ENCODE results near the gene TMEM95. TPM values are rescaled to one million over a fixed set of nuclear protein-coding genes. Genes with fewer than 3 reads are reported as not detected.

Gene TMEM95
- total and polyA plus RNA-seq, 5 donors from 2014 or later: not detected

- H3K27me3 Mint-ChIP-seq: peaks cover 12% of the 10 kb centered on the region
- no peak for DNase-seq
Measured at GRCh38 chr17:7405350-7406234, 50.6 kb downstream of the TMEM95 start.

GRCh38 chr17:7406235-7406825 is 51.4 kb downstream of the TMEM95 start:
- peaks cover 0 to 32% (median 15%) of the 10 kb centered on the region in 4 donors for H3K4me1 Mint-ChIP-seq
- H3K4me3 Mint-ChIP-seq: peak overlapping the region; percentile 80 to 90 (median 84)
- H3K27me3 Mint-ChIP-seq: peaks cover 12% of the 10 kb centered on the region
- Histone ChIP-seq H3K27me3 (ENCODE audit: control insufficient read depth, insufficient read depth, low read length) (no peaks in the 10 kb centered on the region), H3K36me3 (ENCODE audit: control insufficient read depth, insufficient read depth, low read length) (no peaks in the 10 kb centered on the region), H3K4me1 (ENCODE audit: control insufficient read depth, insufficient read depth, low read length, poor library complexity, severe bottlenecking) (peaks cover 23% of the 10 kb centered on the region), H3K27ac (ENCODE audit: insufficient read depth, low read length, poor library complexity, severe bottlenecking) (no peak overlapping the region), H3K9me3 (ENCODE audit: control insufficient read depth in 2 of 2, low read length in 2 of 2) (no peaks in the 10 kb centered on the region), H3K4me3 (ENCODE audit: low read depth, low read length) (no peak overlapping the region)
- no peak for DNase-seq
- no peaks in the 10 kb centered on the region for H3K36me3 Mint-ChIP-seq
- no peak for ATAC-seq (ENCODE audit: low read depth in 2 of 2)
- no peaks in the 10 kb centered on the region for H3K9me3 Mint-ChIP-seq
- H3K27ac Mint-ChIP-seq: peak overlapping the region in 1 of 3 donors; percentile 54

More at GRCh38 chr17:7405350-7406234, 50.6 kb downstream of the TMEM95 start:
- no peaks in the 10 kb centered on the region for H3K36me3 ChIP-seq (ENCODE audit: control insufficient read depth, insufficient read depth, low read length)
- Mint-ChIP-seq H3K36me3 (no peaks in the 10 kb centered on the region), H3K27ac (peak overlapping the region; percentile 32 to 82 (median 54)), H3K4me3 (peak overlapping the region; percentile 81 to 90 (median 84)), H3K9me3 (no peaks in the 10 kb centered on the region), H3K4me1 (peaks cover 0 to 32% (median 15%) of the 10 kb centered on the region in 4 donors)
- peaks cover 23% of the 10 kb centered on the region for H3K4me1 ChIP-seq (ENCODE audit: control insufficient read depth, insufficient read depth, low read length, poor library complexity, severe bottlenecking)
- no peak for ATAC-seq (ENCODE audit: low read depth in 2 of 2)
- no peaks in the 10 kb centered on the region for H3K9me3 ChIP-seq (ENCODE audit: control insufficient read depth in 2 of 2, low read length in 2 of 2)
- no peak overlapping the region for H3K27ac ChIP-seq (ENCODE audit: insufficient read depth, low read length, poor library complexity, severe bottlenecking)
- no peak overlapping the region for H3K4me3 ChIP-seq (ENCODE audit: low read depth, low read length)
- H3K27me3 ChIP-seq (ENCODE audit: control insufficient read depth, insufficient read depth, low read length): no peaks in the 10 kb centered on the region

Other genes with a start within 250 kb of the TMEM95 start
Only the 30 nearest of the 36 such genes appear.
- gene ASGR1, start 175.8 kb upstream of the TMEM95 start, total RNA-seq: not detected
- gene ASGR1, start 175.8 kb upstream of the TMEM95 start, polyA plus RNA-seq: under 1 TPM in 1 of 4 donors, not detected in 3; 0.24 TPM
- gene DLG4, start 135.3 kb upstream of the TMEM95 start, total RNA-seq: 2.9 TPM
- gene DLG4, start 135.3 kb upstream of the TMEM95 start, polyA plus RNA-seq: under 1 TPM; 0.22 to 0.73 (median 0.42) TPM
- 277 TPM for gene ACADVL, start 135.2 kb upstream of the TMEM95 start, total RNA-seq
- gene ACADVL, start 135.2 kb upstream of the TMEM95 start, polyA plus RNA-seq: 10 to 100 TPM; 73.6 to 92.3 (median 84.9) TPM
- 35.8 TPM for gene DVL2, start 120.6 kb upstream of the TMEM95 start, total RNA-seq
- 10 to 100 TPM; 10.5 to 19.4 (median 15.7) TPM for gene DVL2, start 120.6 kb upstream of the TMEM95 start, polyA plus RNA-seq
- 16.0 TPM for gene PHF23, start 115.7 kb upstream of the TMEM95 start, total RNA-seq
- gene PHF23, start 115.7 kb upstream of the TMEM95 start, polyA plus RNA-seq: 10 to 100 TPM; 17.0 to 24.8 (median 21.2) TPM
- 227 TPM for gene GABARAP, start 112.7 kb upstream of the TMEM95 start, total RNA-seq
- 1,000 to 10,000 TPM in 2 of 4 donors, 100 to 1,000 TPM in 2; 939 to 1,205 (median 986) TPM for gene GABARAP, start 112.7 kb upstream of the TMEM95 start, polyA plus RNA-seq
- 114 TPM for gene CTDNEP1, start 103.4 kb upstream of the TMEM95 start, total RNA-seq
- gene CTDNEP1, start 103.4 kb upstream of the TMEM95 start, polyA plus RNA-seq: 10 to 100 TPM; 33.0 to 40.7 (median 38.8) TPM
- gene ELP5, start 102.9 kb upstream of the TMEM95 start, total RNA-seq: 31.6 TPM
- 10 to 100 TPM; 54.5 to 74.0 (median 59.0) TPM for gene ELP5, start 102.9 kb upstream of the TMEM95 start, polyA plus RNA-seq
- not detected for gene CLDN7, start 92.7 kb upstream of the TMEM95 start, total RNA-seq
- gene CLDN7, start 92.7 kb upstream of the TMEM95 start, polyA plus RNA-seq: 1 to 10 TPM in 2 of 4 donors, under 1 TPM in 2; 0.55 to 2.0 (median 1.3) TPM
- not detected for gene SLC2A4, start 73.4 kb upstream of the TMEM95 start, total RNA-seq
- gene SLC2A4, start 73.4 kb upstream of the TMEM95 start, polyA plus RNA-seq: not detected
- gene YBX2, start 60.5 kb upstream of the TMEM95 start, total RNA-seq: not detected
- gene YBX2, start 60.5 kb upstream of the TMEM95 start, polyA plus RNA-seq: not detected
- 485 TPM for gene EIF5A, start 47.5 kb upstream of the TMEM95 start, total RNA-seq
- gene EIF5A, start 47.5 kb upstream of the TMEM95 start, polyA plus RNA-seq: 100 to 1,000 TPM; 210 to 631 (median 398) TPM
- 129 TPM for gene GPS2, start 39.8 kb upstream of the TMEM95 start, total RNA-seq
- 100 to 1,000 TPM in 2 of 4 donors, 10 to 100 TPM in 2; 79.3 to 107 (median 96.5) TPM for gene GPS2, start 39.8 kb upstream of the TMEM95 start, polyA plus RNA-seq
- 39.5 TPM for gene NEURL4, start 25.8 kb upstream of the TMEM95 start, total RNA-seq
- gene NEURL4, start 25.8 kb upstream of the TMEM95 start, polyA plus RNA-seq: 1 to 10 TPM in 2 of 4 donors, under 1 TPM in 2; 0.27 to 1.2 (median 0.83) TPM
- gene ACAP1, start 18.6 kb upstream of the TMEM95 start, total RNA-seq: 723 TPM
- gene ACAP1, start 18.6 kb upstream of the TMEM95 start, polyA plus RNA-seq: 100 to 1,000 TPM; 194 to 259 (median 213) TPM
- gene KCTD11, start 3.0 kb upstream of the TMEM95 start, total RNA-seq: 1.3 TPM
- gene KCTD11, start 3.0 kb upstream of the TMEM95 start, polyA plus RNA-seq: 1 to 10 TPM; 2.6 to 4.0 (median 2.9) TPM
- 4.8 TPM for gene TNK1, start 25.9 kb downstream of the TMEM95 start, total RNA-seq
- 1 to 10 TPM in 3 of 4 donors, under 1 TPM in 1; 0.42 to 3.8 (median 1.4) TPM for gene TNK1, start 25.9 kb downstream of the TMEM95 start, polyA plus RNA-seq
- 113 TPM for gene PLSCR3, start 39.4 kb downstream of the TMEM95 start, total RNA-seq
- 100 to 1,000 TPM; 148 to 174 (median 153) TPM for gene PLSCR3, start 39.4 kb downstream of the TMEM95 start, polyA plus RNA-seq
- gene TMEM256, start 48.9 kb downstream of the TMEM95 start, total RNA-seq: 23.0 TPM
- 10 to 100 TPM; 64.9 to 80.9 (median 66.7) TPM for gene TMEM256, start 48.9 kb downstream of the TMEM95 start, polyA plus RNA-seq
- gene NLGN2, start 52.7 kb downstream of the TMEM95 start, total RNA-seq: 3.6 TPM
- not detected for gene NLGN2, start 52.7 kb downstream of the TMEM95 start, polyA plus RNA-seq
- not detected for gene SPEM1, start 65.2 kb downstream of the TMEM95 start, total RNA-seq
- not detected for gene SPEM1, start 65.2 kb downstream of the TMEM95 start, polyA plus RNA-seq
- not detected for gene SPEM2, start 70.5 kb downstream of the TMEM95 start, total RNA-seq
- gene SPEM2, start 70.5 kb downstream of the TMEM95 start, polyA plus RNA-seq: not detected
- not detected for gene SPEM3, start 73.7 kb downstream of the TMEM95 start, total RNA-seq
- not detected for gene SPEM3, start 73.7 kb downstream of the TMEM95 start, polyA plus RNA-seq
- 16.8 TPM for gene TMEM102, start 80.3 kb downstream of the TMEM95 start, total RNA-seq
- 10 to 100 TPM; 22.3 to 28.4 (median 24.2) TPM for gene TMEM102, start 80.3 kb downstream of the TMEM95 start, polyA plus RNA-seq
- 3.3 TPM for gene FGF11, start 84.4 kb downstream of the TMEM95 start, total RNA-seq
- under 1 TPM in 3 of 4 donors, not detected in 1; 0.07 to 0.27 (median 0.18) TPM for gene FGF11, start 84.4 kb downstream of the TMEM95 start, polyA plus RNA-seq
- gene CHRNB1, start 89.9 kb downstream of the TMEM95 start, total RNA-seq: 7.6 TPM
- gene CHRNB1, start 89.9 kb downstream of the TMEM95 start, polyA plus RNA-seq: 10 to 100 TPM; 18.0 to 28.7 (median 27.0) TPM
- 53.5 TPM for gene ZBTB4, start 124.5 kb downstream of the TMEM95 start, total RNA-seq
- gene ZBTB4, start 124.5 kb downstream of the TMEM95 start, polyA plus RNA-seq: 10 to 100 TPM in 3 of 4 donors, 1 to 10 TPM in 1; 8.3 to 14.0 (median 11.0) TPM
- not detected for gene SLC35G6, start 126.3 kb downstream of the TMEM95 start, total RNA-seq
- not detected for gene SLC35G6, start 126.3 kb downstream of the TMEM95 start, polyA plus RNA-seq
- gene POLR2A, start 129.2 kb downstream of the TMEM95 start, total RNA-seq: 568 TPM
- gene POLR2A, start 129.2 kb downstream of the TMEM95 start, polyA plus RNA-seq: 10 to 100 TPM; 32.3 to 44.0 (median 37.2) TPM
- 46.9 TPM for gene TNFSF12, start 193.9 kb downstream of the TMEM95 start, total RNA-seq
- 10 to 100 TPM; 35.5 to 49.6 (median 41.9) TPM for gene TNFSF12, start 193.9 kb downstream of the TMEM95 start, polyA plus RNA-seq